GDM1 (cell line): ENCODE measurements around the gene HSPA4.

Source experiments
- DNase-seq: peaks from one replicate; lab custom pipeline; 2025; lab: John Stamatoyannopoulos, UW

HSPA4 gene

DNA sequence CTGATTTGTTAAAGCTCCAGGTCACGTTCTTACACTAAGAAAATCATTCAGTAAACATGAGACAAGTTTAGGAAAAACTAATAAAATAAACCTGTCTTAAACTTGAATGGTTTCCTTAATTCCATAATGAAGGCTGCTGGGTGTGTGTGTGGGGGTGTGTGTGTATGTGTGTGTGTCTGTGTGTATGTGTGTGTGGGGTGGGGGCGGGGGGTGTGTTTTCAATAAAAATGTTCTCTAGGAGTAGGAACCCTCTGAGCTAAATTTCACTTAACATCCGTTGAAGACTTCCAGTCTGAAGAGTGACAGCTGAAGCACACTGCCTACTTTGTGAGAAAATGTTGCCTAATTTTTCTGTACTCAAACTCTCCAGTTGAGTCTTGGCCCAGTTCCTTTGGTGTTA is 54.5 kb downstream of the HSPA4 start:
- no peak for DNase-seq

DNA sequence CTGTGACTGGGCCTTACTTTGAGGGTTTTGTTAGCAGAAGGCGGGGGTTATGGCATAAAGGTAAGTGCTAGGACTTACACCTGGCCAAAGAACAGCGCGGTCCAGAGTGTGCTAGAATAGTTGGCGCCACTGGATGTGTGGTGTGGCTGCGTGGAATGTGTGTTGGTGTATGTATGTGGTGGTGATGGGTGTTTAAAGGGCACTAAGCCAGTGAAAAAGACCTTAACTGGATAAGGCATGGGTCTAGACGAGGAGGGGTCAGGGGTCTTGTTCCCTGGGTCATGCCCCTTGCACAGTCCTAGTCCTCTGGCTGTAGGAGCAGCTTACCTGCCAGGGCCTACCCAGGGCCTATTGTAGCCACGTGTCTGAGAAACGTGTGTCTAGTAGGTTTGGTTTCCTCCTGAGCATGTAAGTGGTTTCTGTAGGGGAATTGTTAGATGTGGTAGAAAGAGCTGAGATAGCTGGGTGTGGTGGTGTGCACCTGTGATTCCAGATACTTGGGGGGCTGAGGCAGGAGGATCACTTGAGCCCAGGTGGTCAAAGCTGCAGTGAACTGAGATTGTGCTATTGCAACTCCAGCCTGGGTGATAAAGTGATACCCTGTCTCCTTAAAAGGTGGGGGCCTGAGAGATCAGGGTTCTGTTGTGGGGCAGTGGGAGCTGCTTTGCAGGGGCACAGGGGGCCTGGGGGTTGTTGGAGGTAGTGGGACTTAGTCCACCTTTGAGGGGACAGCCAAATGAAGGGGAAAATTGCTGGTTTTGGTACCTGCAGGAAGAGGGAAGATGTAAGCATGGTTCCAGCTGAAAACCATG is 55.2 kb downstream of the HSPA4 start:
- no peak for DNase-seq

DNA sequence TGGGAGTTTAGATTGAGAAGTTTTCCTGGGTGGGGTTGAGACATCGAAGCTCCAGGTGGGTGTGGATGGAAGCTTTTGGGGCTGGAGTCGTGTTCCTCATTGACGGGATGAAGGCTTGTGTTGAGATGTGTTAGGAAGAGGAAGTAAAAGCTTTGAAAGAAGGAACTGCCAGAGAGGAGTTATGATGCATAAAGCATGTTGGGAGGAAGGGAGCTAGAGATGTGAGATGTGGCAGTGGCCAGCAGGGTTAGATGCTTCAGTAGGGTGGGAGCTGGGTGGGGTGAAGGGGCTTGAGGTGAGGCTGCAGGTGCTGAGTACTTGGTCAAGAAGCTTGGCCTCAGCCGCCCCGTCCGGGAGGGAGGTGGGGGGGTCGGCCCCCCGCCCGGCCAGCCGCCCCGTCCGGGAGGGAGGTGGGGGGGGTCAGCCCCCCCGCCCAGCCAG is 56.7 kb downstream of the HSPA4 start:
- DNase-seq, result peak; percentile 26

DNA sequence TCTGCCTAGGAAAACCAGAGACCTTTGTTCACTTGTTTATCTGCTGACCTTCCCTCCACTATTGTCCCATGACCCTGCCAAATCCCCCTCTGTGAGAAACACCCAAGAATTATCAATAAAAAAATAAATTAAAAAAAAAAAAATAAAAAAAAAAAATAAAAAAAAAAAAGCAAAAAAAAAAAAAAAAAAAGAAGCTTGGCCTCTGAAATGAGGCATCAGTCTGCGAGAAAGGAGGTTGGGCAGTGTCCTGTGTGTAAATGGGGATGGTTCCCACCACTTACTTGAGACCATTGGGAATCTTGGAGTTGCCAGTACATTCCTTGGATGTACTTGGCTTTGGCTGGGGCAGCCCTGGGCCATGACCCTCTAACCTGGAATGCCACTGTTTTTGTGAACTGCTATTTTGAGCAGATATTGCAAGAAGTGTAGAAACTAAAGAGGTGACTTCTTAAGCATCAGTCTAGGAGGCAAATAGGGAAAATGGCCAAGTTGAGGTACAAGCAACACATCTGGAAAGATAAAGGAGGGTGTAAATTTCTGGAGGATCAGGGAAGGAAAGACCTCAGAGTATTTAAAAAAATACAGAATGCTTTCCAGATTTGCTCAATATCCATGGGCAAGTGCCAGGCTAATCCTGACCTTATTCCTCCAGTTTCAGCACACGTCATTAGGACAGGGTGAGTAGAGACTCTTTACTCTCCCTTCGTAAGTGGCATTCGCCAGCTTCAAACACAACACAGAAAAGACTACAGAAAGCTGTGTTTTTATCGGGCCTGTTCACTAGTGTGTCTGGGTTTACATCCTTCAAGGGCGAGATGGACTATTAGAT is 58.1 kb downstream of the HSPA4 start:
- DNase-seq, result no peak

- no peak for DNase-seq
Measured at GRCh38 chr5:133110709-133111108, 58.9 kb downstream of the HSPA4 start.

- DNase-seq, result peak; percentile 44
Measured at GRCh38 chr5:133111299-133111698, 59.5 kb downstream of the HSPA4 start.

DNA sequence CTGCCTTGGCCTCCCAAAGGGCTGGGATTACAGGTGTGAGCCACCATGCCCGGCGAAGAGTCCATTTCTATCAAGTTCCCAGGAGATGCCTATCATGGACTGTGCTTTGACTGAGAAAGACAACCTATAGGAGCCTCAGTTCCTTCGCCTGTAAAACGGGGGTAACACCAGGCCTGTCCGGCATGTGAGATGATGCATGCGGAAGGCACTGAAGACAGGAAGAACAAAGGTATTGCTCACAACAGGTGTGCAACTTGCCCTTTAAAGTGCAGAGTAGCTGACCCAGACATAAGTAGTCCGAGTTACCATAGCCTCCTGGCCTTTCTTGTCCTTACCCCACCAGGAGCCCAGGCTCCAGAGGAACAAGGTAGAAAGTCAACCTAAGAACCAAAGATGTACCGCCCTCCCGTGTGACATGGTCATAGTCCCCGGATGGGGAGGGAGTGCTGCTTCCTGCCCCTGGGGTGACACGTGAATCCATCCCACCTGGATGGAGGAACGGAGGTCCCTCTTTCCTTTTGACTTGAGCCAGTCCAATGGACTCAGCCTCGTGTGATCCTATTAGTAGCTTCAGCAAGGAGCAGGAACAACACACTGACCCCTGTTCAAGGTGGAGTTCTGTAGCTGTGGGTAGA is 60.3 kb downstream of the HSPA4 start:
- no peak for DNase-seq

DNA sequence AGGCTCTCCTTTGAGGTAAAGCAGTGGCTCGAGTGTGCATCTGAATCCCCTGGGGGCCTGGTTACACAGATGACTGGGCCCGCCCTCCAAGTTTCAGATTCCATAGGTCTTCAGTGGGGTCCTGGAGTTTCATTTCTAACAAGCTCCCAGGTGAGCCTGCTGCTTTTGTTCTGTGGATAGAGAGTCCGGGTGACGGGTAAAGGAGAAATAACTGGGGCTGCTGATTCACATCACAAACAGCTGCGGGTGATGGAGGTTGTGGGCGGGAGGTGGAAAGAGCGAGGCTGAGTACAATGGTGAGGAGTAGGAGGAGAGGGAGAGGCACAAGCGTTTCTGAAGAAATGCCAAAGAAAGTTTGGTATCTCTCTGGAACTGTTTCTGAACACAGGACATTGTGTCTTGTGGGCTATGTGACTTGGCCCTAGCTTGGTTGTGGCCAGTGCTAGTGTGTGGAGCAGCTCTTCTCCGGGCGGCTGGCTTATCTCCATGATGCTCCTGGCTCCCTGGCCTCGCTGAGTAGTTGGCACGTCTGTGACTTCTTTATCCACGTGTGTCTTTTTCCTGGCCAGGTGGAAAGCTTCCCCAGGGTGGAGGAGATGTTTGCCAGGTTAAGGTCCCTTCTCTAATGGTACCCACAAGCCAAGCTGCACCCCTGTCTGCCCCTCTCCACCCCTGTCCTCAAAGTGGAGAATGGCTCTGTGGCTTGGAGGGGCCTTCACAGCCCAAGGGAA is 61.7 kb downstream of the HSPA4 start:
- no peak for DNase-seq

GRCh38 chr5:133114166-133114932 is 62.5 kb downstream of the HSPA4 start:
- no peak for DNase-seq

DNA sequence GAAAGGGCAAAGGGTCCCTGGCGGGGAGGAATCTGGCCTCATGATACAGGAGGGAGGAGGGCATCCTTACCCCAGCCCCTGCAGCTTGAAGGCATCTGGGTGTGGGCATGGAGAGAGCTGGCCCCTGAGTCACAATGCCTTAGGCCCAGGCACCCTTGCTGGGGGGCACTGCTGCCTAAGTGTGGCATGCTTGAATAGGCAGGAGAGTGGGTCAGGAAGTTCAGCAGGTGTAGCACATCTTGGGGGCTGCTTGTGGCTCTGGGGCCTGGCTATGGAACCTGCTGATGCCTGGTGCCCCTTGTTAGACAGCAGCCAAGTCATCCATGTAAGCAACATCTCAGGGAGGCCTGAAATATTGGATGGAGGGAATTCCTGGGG is 63.1 kb downstream of the HSPA4 start:
- DNase-seq, result no peak

GRCh38 chr5:133116601-133117000 is 64.8 kb downstream of the HSPA4 start:
- DNase-seq, result no peak

DNA sequence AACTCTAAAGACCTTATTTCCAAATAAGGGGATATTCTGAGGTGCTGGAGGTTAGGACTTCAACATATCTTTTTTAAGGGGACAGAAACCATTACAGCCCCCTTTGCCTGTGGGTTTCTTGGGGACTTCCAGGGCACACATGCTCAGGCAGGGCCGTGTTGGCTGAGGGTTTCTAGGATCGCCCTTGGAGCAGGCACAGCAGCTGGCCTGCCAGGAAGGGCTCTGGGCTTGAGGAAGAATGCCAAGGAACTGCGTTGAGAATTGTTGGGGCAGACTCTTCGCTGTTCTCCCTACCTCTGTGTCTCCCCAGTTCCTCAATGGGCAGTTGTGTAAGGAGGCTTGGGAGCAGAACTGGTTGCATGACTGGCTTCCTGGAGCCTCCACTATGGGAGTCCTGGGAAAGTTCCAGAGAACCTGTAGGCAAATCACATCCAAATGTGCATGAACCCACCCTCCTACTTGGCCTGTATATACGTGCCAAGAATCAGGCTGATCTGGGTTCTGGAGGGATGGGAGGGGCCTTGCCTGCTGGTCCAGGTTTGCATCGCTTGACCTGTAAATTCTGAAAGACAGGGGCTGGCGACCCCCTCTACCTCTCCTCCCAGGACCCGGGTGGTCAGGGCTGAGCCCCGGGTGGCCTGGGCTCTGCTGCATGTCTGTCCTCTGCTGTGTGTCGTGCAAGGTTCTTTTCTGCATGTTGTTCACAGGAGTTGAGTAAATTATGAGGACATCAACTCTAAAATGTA is 65.5 kb downstream of the HSPA4 start:
- DNase-seq, result no peak

GRCh38 chr5:133117912-133118445 is 66.2 kb downstream of the HSPA4 start:
- no peak for DNase-seq

GRCh38 chr5:133118741-133119140 is 66.9 kb downstream of the HSPA4 start:
- DNase-seq, result no peak

DNA sequence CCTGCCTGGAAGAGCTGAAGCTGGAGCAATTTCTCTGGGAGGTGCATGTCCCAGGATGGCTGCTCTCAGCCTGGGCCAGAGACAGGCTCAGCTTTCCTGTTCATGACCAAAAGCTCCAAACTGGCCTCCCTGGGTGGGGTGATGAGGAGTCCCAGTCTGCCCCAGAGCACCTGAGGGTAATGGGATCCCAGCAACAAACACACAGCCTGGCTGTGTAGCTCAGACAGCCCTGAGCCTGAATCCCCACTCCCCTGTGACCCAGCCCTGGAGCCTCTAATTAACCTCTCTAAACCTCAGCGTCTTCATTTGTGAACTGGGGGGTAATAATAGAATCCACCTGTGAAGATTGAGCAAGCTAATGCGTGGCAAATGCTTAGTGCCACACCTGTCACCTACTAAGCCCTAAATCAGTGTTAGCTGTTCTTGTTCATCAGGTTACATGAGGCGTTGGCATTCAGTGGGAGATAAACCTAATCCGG is 67.5 kb downstream of the HSPA4 start:
- DNase-seq, result no peak

DNA sequence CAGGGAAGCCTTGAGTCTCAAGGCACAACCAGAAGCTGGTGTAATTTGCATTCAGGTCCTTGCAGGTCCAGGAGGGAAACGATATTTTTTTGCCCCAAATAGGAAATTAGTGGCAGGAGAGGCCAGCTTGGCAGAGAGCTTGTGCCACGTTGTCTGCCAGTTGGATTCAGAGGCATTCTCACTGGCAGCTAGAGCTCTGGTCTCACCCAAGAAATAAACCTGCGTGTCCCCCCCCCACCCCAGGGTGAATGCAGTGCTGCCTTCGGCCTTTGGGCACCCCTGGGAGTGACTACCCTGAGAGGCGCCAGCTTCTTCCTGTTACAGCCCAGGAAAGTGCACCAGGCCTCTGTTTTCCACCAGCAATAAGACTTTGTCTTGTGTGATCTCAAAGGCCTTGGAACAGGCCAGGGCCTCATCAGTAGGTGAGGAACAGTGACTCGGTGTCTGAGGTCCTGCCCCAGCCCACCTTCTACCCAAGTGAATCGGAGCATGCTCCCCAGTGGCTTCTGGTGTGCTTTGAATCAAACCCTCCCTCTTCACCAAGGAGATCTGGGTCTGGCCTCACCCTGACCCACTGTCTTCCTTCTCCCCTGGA is 68.4 kb downstream of the HSPA4 start:
- DNase-seq, result no peak

GRCh38 chr5:133121080-133121479 is 69.3 kb downstream of the HSPA4 start:
- DNase-seq, result no peak

DNA sequence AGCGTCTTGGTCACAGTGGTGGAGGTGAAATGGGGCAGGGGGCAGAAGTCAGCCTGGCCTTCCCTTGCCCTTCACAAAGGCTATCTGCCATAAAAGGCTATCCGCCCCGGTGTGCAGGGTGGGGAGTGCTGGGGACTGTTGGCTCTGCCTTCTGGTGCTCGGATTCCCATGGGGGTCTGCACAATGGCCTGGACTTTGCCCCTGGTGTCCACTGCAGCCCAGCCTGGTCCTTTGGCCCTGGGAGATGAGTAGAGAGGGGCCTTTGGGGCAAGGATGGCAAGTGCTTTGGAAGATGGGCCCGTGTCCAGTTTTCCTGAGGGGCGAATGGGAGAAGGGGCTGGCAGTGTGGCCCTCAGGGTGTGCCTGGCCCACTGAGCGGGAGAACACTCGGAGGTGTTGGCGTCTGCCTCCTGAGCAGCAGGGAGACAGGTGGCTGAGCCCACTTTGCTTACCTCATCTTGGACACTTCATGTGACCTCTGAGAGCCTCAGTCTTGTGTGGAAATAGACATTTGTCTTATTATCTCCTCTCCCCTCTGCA is 69.9 kb downstream of the HSPA4 start:
- DNase-seq, result no peak

- no peak for DNase-seq
Measured at GRCh38 chr5:133122711-133123110, 70.9 kb downstream of the HSPA4 start.
